SK-N-SH (cell line): ENCODE measurements around the gene PHAF1. TPM values are rescaled to one million over a fixed set of nuclear protein-coding genes. Genes with fewer than 3 reads are reported as not detected.
A peak's percentile ranks its signal among the peaks of the same experiment; 100 is the strongest.

ENCODE experiments used
- CTCF ChIA-PET: fragments of 300-600, 350-600 bp; formaldehyde crosslinking; extraction: SDS; loops from one replicate; lab custom pipeline; 2021; lab: Yijun Ruan, JAX
- POLR2A ChIA-PET: fragments of 350-600 bp; sonication (Branson Sonifier 250); formaldehyde crosslinking; extraction: SDS; loops from one replicate; lab custom pipeline; 2020; ENCODE audit warnings: antibody characterized with exemption, inconsistent platforms; lab: Yijun Ruan, JAX
- DNase-seq: peaks from one replicate; pipeline ENCODE4 v3.0.0; 2012
- H2AFZ ChIP-seq: fragments of 200-600 bp; sonication (generic); 2 replicates; pipeline ENCODE4 v1.8.1; 2016; ENCODE audit warnings: antibody characterized with exemption, mild to moderate bottlenecking, low read depth
- H3F3A ChIP-seq: fragments of 200-600 bp; sonication (generic); replicated peaks from 2 replicates; pipeline ENCODE3; 2016; ENCODE audit warnings: antibody characterized with exemption, mild to moderate bottlenecking; ENCODE audit not compliant: insufficient read depth
- H3K27ac ChIP-seq, 2 experiments: fragments of 200-500 bp in 1 of 2; fragments of 200-600 bp in 1 of 2; sonication (Bioruptor generic) in 1 of 2; sonication (generic), shearing (Covaris generic) in 1 of 2; 2 replicates each; pipeline versions ENCODE4 v1.5.1 to v1.6.1; 2014 to 2016; ENCODE audit warnings: low read depth in 2 of 2, inconsistent platforms in 1 of 2, low read length in 1 of 2, mild to moderate bottlenecking in 1 of 2, mixed read lengths in 1 of 2
- H3K27me3 ChIP-seq: fragments of 200-600 bp; sonication (generic), shearing (Covaris generic); 2 replicates; pipeline ENCODE4 v1.6.1; 2016; ENCODE audit warnings: mixed run types; ENCODE audit not compliant: insufficient read depth
- H3K36me3 ChIP-seq, 2 experiments: fragments of 200-500 bp in 1 of 2; fragments of 200-600 bp in 1 of 2; sonication (Bioruptor generic) in 1 of 2; sonication (generic) in 1 of 2; replicated peaks in 1 of 2; 2 replicates each; pipeline versions ENCODE3 to v1.5.1; 2014 to 2016; ENCODE audit warnings: low read length in 1 of 2, mild to moderate bottlenecking in 1 of 2; ENCODE audit not compliant: insufficient read depth in 2 of 2, control insufficient read depth in 1 of 2
- H3K4me1 ChIP-seq, 2 experiments: fragments of 200-500 bp in 1 of 2; fragments of 200-600 bp in 1 of 2; sonication (Bioruptor generic) in 1 of 2; sonication (generic), shearing (Covaris generic) in 1 of 2; 2 replicates each; pipeline versions ENCODE4 v1.5.1 to v1.6.1; 2014 to 2016; ENCODE audit warnings: low read depth in 1 of 2, low read length in 1 of 2, mixed run types in 1 of 2; ENCODE audit not compliant: insufficient read depth in 2 of 2, control insufficient read depth in 1 of 2
- H3K4me2 ChIP-seq: fragments of 200-600 bp; sonication (generic), shearing (Covaris generic); 2 replicates; pipeline ENCODE4 v1.6.1; 2017; ENCODE audit warnings: mixed run types
- H3K4me3 ChIP-seq, 2 experiments: fragments of 200-500 bp in 1 of 2; fragments of 200-600 bp in 1 of 2; sonication (Bioruptor generic) in 1 of 2; sonication (generic), shearing (Covaris generic) in 1 of 2; 2 replicates each; pipeline versions ENCODE4 v1.5.1 to v1.8.1; 2014 to 2016; ENCODE audit warnings: low read depth in 2 of 2, inconsistent platforms in 1 of 2, low read length in 1 of 2, mild to moderate bottlenecking in 1 of 2, mixed read lengths in 1 of 2, moderate library complexity in 1 of 2
- H3K79me2 ChIP-seq: fragments of 200-600 bp; sonication (generic); 2 replicates; pipeline ENCODE4 v1.8.1; 2017; ENCODE audit warnings: mild to moderate bottlenecking; ENCODE audit not compliant: insufficient read depth
- H3K9ac ChIP-seq: fragments of 200-600 bp; sonication (generic); 2 replicates; pipeline ENCODE4 v1.6.1; 2017; ENCODE audit warnings: mixed run types
- H3K9me2 ChIP-seq: fragments of 200-600 bp; sonication (generic); 2 replicates; pipeline ENCODE4 v1.6.1; 2017; ENCODE audit warnings: mixed run types
- H3K9me3 ChIP-seq: fragments of 200-600 bp; sonication (generic); 2 replicates; pipeline ENCODE4 v1.6.1; 2017; ENCODE audit warnings: mixed run types, mild to moderate bottlenecking, moderate library complexity
- H4K20me1 ChIP-seq: fragments of 200-600 bp; sonication (generic); 2 replicates; pipeline ENCODE4 v1.6.1; 2017; ENCODE audit warnings: mild to moderate bottlenecking, mixed run types; ENCODE audit not compliant: insufficient read depth
- ELF1 ChIP-seq: IDR thresholded peaks from 2 replicates; pipeline ENCODE4 v1.4.0; 2012
- EP300 ChIP-seq, 2 experiments: IDR thresholded peaks; 2 replicates each; pipeline versions ENCODE4 v1.4.0 to v1.6.1; 2012; ENCODE audit warnings: borderline replicate concordance in 1 of 2, low read depth in 1 of 2, low read length in 1 of 2
- EZH2phosphoT487 ChIP-seq: fragments of 200-600 bp; sonication (generic); IDR thresholded peaks from 2 replicates; pipeline ENCODE4 v1.6.1; 2017; ENCODE audit warnings: low read depth, mixed run types, mild to moderate bottlenecking, antibody characterized with exemption, moderate library complexity, borderline replicate concordance
- FOSL2 ChIP-seq: IDR thresholded peaks from 2 replicates; pipeline ENCODE4 v1.4.0; 2012; ENCODE audit warnings: low read depth, mild to moderate bottlenecking, moderate library complexity, borderline replicate concordance
- FOXJ3 ChIP-seq: sonication (generic); formaldehyde crosslinking; IDR thresholded peaks from 2 replicates; pipeline ENCODE4 v1.5.1; 2020; ENCODE audit warnings: mild to moderate bottlenecking, missing genetic modification reagents
- FOXM1 ChIP-seq: IDR thresholded peaks from 2 replicates; pipeline ENCODE4 v1.4.0; 2012; ENCODE audit warnings: low read depth, mild to moderate bottlenecking
- GATA2 ChIP-seq: sonication (generic); formaldehyde crosslinking; IDR thresholded peaks from 2 replicates; pipeline ENCODE4 v1.5.0; 2020; ENCODE audit warnings: mild to moderate bottlenecking, missing genetic modification reagents
- JUND ChIP-seq: IDR thresholded peaks from 2 replicates; pipeline ENCODE4 v1.4.0; 2012
- RXRA ChIP-seq: IDR thresholded peaks from 2 replicates; pipeline ENCODE4 v1.4.0; 2012; ENCODE audit warnings: low read depth, mild to moderate bottlenecking, borderline replicate concordance
- TAF1 ChIP-seq: IDR thresholded peaks from 2 replicates; pipeline ENCODE4 v1.6.1; 2012; ENCODE audit warnings: low read depth, mild to moderate bottlenecking, low read length, moderate library complexity, borderline replicate concordance
- WGBS: methylation state at CpG from one replicate; pipeline ENCODE4 v1.1.6; 2017; ENCODE audit warnings: low lambda C conversion rate; 5-methylcytosine and 5-hydroxymethylcytosine counted together
- polyA plus RNA-seq, 3 experiments: library from polyadenylated mRNA; depleted of rRNA; stranded (reverse); fragments of >200 nt; gene quantifications; 2 replicates each; pipeline ENCODE4 v1.2.3, GENCODE V29; 2012
- TF ChIP-seq, protein P1 (sequence below): IDR thresholded peaks from 2 replicates; pipeline ENCODE4 v1.6.1; 2012; ENCODE audit warnings: mild to moderate bottlenecking, low read depth, low read length, moderate library complexity
- TF ChIP-seq, protein P2 (sequence below): fragments of 150-350 bp; IDR thresholded peaks from 2 replicates; pipeline ENCODE4 v1.6.1; 2017; ENCODE audit warnings: antibody characterized with exemption, low read length, low read depth, borderline replicate concordance

PHAF1 gene
- polyA plus RNA-seq, 1 of the 3 experiments (the other 2 are of a cell fraction) = 17.3 TPM

DNA sequence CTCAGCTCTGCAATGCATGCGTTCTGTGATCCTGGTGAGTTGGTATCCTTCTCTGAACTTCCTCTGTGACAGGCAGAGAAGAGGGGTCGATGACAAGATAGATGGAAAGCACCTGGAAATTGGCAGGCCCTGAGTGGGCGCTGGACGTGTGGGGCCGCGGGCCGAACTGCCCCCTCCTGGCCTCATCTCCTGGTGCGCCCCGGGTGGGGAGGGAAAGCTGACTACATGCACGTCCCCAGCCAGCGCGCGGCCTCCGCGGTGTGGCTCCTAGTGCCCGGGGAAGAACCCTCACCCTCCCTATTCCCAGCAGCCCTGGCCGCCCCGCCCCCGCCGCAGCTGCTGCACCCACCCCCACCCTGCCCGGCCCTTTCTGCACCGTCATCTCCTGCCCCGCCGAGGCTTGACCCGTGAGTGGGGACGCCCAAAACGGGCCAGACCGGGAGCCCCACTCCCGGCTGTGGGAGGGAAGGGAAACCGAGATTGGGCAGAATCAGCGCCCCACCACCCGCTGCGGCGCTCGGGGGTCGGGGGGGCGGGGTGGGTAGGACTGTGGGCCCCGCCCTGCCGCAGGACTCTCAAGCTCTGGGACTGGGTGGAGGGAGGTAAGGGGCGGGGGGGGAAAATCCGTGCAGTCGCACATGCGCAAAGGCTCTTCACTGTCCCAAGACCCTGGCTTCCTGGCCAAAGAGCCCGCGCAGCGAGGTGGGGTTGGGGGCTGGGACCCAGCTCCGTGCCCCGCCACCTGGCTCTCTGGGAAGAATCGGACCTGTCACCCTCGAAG is 60.6 kb downstream of the PHAF1 start, which contains the start of gene NOL3 (continued):
- TF ChIP-seq, protein P1, sequence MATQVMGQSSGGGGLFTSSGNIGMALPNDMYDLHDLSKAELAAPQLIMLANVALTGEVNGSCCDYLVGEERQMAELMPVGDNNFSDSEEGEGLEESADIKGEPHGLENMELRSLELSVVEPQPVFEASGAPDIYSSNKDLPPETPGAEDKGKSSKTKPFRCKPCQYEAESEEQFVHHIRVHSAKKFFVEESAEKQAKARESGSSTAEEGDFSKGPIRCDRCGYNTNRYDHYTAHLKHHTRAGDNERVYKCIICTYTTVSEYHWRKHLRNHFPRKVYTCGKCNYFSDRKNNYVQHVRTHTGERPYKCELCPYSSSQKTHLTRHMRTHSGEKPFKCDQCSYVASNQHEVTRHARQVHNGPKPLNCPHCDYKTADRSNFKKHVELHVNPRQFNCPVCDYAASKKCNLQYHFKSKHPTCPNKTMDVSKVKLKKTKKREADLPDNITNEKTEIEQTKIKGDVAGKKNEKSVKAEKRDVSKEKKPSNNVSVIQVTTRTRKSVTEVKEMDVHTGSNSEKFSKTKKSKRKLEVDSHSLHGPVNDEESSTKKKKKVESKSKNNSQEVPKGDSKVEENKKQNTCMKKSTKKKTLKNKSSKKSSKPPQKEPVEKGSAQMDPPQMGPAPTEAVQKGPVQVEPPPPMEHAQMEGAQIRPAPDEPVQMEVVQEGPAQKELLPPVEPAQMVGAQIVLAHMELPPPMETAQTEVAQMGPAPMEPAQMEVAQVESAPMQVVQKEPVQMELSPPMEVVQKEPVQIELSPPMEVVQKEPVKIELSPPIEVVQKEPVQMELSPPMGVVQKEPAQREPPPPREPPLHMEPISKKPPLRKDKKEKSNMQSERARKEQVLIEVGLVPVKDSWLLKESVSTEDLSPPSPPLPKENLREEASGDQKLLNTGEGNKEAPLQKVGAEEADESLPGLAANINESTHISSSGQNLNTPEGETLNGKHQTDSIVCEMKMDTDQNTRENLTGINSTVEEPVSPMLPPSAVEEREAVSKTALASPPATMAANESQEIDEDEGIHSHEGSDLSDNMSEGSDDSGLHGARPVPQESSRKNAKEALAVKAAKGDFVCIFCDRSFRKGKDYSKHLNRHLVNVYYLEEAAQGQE = no peak
- TF ChIP-seq, all 33 proteins: peak for 9

DNA sequence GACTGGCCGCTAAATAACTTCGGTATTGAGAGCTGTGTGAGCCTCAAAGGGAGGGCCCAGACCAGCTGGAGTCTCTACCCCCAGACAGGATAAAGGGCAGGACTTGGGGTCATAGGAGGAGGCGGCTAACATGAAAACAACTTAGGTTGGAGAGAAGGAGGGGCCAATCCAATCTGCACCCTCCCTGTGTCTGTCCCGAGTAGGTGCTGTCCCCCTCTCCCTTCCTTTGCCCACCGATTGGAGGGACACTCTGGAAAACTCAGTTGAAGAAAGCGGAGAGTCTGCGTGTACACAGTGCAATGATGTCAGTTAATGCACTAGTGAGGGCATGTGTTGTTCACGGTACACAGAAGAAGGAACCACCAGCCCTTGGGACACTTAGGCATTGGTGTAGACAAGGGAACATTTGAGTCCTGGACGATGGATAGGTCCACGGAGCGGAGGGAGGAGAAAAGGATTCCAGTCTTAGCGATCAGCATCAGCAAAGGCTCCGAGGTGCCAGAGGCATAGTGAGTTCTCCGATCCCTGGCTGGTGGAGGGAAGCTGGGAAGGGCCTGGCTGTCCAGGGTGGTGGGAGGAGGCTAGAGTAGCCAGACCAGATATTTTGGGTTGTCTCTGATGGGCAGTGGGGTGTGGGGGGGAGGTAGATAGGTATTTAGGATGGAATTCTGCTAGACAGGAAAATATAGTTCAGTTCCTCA is 61.4 kb downstream of the PHAF1 start:
- peak overlapping the region; percentile 76 to 94 for H3K27ac ChIP-seq
- peak overlapping the region; percentile 64 for H3K9ac ChIP-seq
- H3K36me3 ChIP-seq = peaks cover 6 to 8% of the 10 kb centered on the region in 2 experiments
- peak overlapping the region; percentile 49 to 64 for H3K4me3 ChIP-seq
- H3K79me2 ChIP-seq = peaks cover 15% of the 10 kb centered on the region; the same call in 1 of the 2 replicates
- peak overlapping the region; percentile 98 for H3K4me2 ChIP-seq
- peak overlapping the region; percentile 70; the same call in 1 of the 2 replicates for H2AFZ ChIP-seq
- H3K9me2 ChIP-seq = no peaks in the 10 kb centered on the region
- no peaks in the 10 kb centered on the region for H3K27me3 ChIP-seq
- H3K4me1 ChIP-seq = peaks cover 39 to 44% of the 10 kb centered on the region in 2 experiments; a peak in 3 of 4 replicates
- TF ChIP-seq RXRA (no peak), FOXJ3 (CRISPR knock-in tag) (0 out of 2 replicates have a peak, but pooled peaks have one; percentile 19)
- TF ChIP-seq, all 33 proteins: peak for 1
- WGBS = 53% methylated on average over 14 of the region's 14 CpGs
- ChIA-PET CTCF (interaction anchor here (0.8 to 4.1 kb wide), 9 partner anchors 8 to 270 kb away, joined by 3 to 32 read pairs (median 5); partner anchors contain the start of genes FBXL8, MATCAP1 and TRADD), POLR2A (interaction anchor here (0.9 to 2.6 kb wide), 7 partner anchors 10 to 153 kb away, joined by 3 to 15 read pairs (median 3); partner anchors contain the start of genes ELMO3, FBXL8 and TRADD)
- Histone ChIP-seq H4K20me1 (no peaks in the 10 kb centered on the region), H3F3A (peaks cover 36% of the 10 kb centered on the region), H3K9me3 (no peaks in the 10 kb centered on the region)
- no peak for DNase-seq

DNA sequence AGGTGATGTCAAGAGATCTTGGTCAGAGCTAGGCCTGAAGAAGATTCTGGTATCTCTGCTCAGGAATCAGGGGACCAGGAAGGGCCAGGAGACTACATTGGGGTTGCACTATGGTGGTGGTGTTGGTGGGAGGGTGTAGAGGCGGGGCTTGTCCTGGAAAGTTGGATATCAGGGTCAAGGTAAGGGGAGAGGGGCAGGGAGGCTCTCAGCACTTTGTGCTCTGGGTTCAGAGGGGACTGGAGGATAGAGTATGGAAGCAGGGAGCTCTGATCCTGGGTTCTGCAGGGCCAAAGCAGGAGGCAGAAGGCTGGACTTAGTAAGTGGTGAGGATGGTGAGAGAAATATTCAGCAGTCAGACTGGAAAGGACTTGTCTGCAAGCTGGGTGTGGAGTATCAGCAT is 63.6 kb downstream of the PHAF1 start:
- Histone ChIP-seq H3K27ac (peak overlapping the region; percentile 67 to 86), H3K9me2 (no peaks in the 10 kb centered on the region), H3K4me1 (peaks cover 39 to 57% of the 10 kb centered on the region in 2 experiments; a peak in 3 of 4 replicates), H4K20me1 (peaks cover 10% of the 10 kb centered on the region), H3K79me2 (peaks cover 15% of the 10 kb centered on the region; the same call in 1 of the 2 replicates), H3K36me3 (peaks cover 6 to 8% of the 10 kb centered on the region in 2 experiments), H3K9ac (peak overlapping the region; percentile 48), H3F3A (peaks cover 39% of the 10 kb centered on the region), H2AFZ (no peak overlapping the region; the same call in 1 of the 2 replicates), H3K9me3 (no peaks in the 10 kb centered on the region), H3K4me3 (peak overlapping the region; percentile 45 to 60), H3K4me2 (peak overlapping the region; percentile 86), H3K27me3 (no peaks in the 10 kb centered on the region)
- no peak for DNase-seq
- ChIA-PET CTCF (interaction anchor here (1.0 to 5.1 kb wide), 8 partner anchors 10 to 220 kb away, joined by 3 to 26 read pairs (median 6); partner anchors contain the start of genes B3GNT9, FBXL8, MATCAP1 and TMEM208), POLR2A (interaction anchor here (0.7 to 3.8 kb wide), 8 partner anchors 10 to 787 kb away, joined by 3 to 37 read pairs (median 4); partner anchors contain the start of genes B3GNT9, HSF4, MATCAP1 and TMEM208)
- no peak for TF ChIP-seq FOSL2
- no peak for TF ChIP-seq EP300 (IDR thresholded peaks at IDR 0.05; ENCODE audit: borderline replicate concordance in 1 of 2, low read depth in 1 of 2, low read length in 1 of 2)
- TF ChIP-seq GATA2 (CRISPR knock-in tag) = no peak
- TF ChIP-seq EZH2phosphoT487 = no peak
- TF ChIP-seq JUND = no peak
- TF ChIP-seq FOXM1 = no peak
- TF ChIP-seq ELF1 = no peak
- TF ChIP-seq, protein P1 = no peak
- no peak for TF ChIP-seq TAF1
- TF ChIP-seq, protein P2, sequence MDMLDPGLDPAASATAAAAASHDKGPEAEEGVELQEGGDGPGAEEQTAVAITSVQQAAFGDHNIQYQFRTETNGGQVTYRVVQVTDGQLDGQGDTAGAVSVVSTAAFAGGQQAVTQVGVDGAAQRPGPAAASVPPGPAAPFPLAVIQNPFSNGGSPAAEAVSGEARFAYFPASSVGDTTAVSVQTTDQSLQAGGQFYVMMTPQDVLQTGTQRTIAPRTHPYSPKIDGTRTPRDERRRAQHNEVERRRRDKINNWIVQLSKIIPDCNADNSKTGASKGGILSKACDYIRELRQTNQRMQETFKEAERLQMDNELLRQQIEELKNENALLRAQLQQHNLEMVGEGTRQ = no peak
- 87% methylated on average over 1 of the region's 1 CpG for WGBS
